OCI-M2 (cell line): ENCODE results near the gene LRG1.
"Not testable (repeated sequence)": the region's sequence is repeated elsewhere in the genome, so short reads cannot be mapped to it uniquely, and the experiment has no call there.

ENCODE experiments used
- DNase-seq: peaks from one replicate; lab custom pipeline; 2025; ENCODE audit not compliant: unreplicated experiment; lab: John Stamatoyannopoulos, UW

Gene LRG1

GRCh38 chr19:4576016-4576933 lies 36.4 kb upstream of the LRG1 start:
- DNase-seq = no peak

- no peak for DNase-seq
Observed at GRCh38 chr19:4575267-4576015, 35.6 kb upstream of the LRG1 start.

GRCh38 chr19:4573682-4574081 lies 33.8 kb upstream of the LRG1 start:
- DNase-seq = no peak

GRCh38 chr19:4571305-4571917 lies 31.6 kb upstream of the LRG1 start:
- DNase-seq = no peak

- no peak for DNase-seq
Observed at GRCh38 chr19:4570916-4571304, 31.1 kb upstream of the LRG1 start.

GRCh38 chr19:4570402-4570801 lies 30.6 kb upstream of the LRG1 start:
- no peak for DNase-seq

GRCh38 chr19:4568886-4569285 lies 29.1 kb upstream of the LRG1 start:
- DNase-seq = no peak

- no peak for DNase-seq
Observed at GRCh38 chr19:4567584-4568071, 27.8 kb upstream of the LRG1 start.

GRCh38 chr19:4566402-4567051 lies 26.7 kb upstream of the LRG1 start:
- no peak for DNase-seq

- not testable (repeated sequence) for DNase-seq
Observed at GRCh38 chr19:4563562-4563961, 23.7 kb upstream of the LRG1 start.

GRCh38 chr19:4562085-4562484 lies 22.2 kb upstream of the LRG1 start:
- not testable (repeated sequence) for DNase-seq

GRCh38 chr19:4559569-4559968 lies 19.7 kb upstream of the LRG1 start, which contains the start of gene SEMA6B:
TSS of gene SEMA6B (minus strand) at chr19:4559684. CDS start at chr19:4558457, 1,227 bp downstream.
- DNase-seq = no peak

GRCh38 chr19:4557971-4558941 lies 18.4 kb upstream of the LRG1 start:
- DNase-seq = no peak

GRCh38 chr19:4557144-4557970 lies 17.5 kb upstream of the LRG1 start:
- DNase-seq = no peak

- DNase-seq = no peak
Observed at GRCh38 chr19:4556597-4557127, 16.8 kb upstream of the LRG1 start.

GRCh38 chr19:4555657-4556561 lies 16.1 kb upstream of the LRG1 start:
- no peak for DNase-seq

- DNase-seq = no peak
Observed at GRCh38 chr19:4554717-4555116, 14.9 kb upstream of the LRG1 start.

GRCh38 chr19:4553775-4554174 lies 13.9 kb upstream of the LRG1 start:
- no peak for DNase-seq
